HEK293 (cell line): ENCODE data around the gene KCNQ1.

Source experiments
- CTCF ChIA-PET: fragments of 350-600 bp; formaldehyde crosslinking; extraction: SDS; loops from one replicate; lab custom pipeline; 2021; ENCODE audit warnings: antibody characterized with exemption; lab: Yijun Ruan, JAX
- POLR2A ChIA-PET: fragments of 300-600 bp; formaldehyde crosslinking; extraction: SDS; loops from one replicate; lab custom pipeline; 2020; ENCODE audit warnings: antibody characterized with exemption, inconsistent platforms; lab: Yijun Ruan, JAX
- H3K27ac ChIP-seq: fragments of 200-500 bp; sonication (Bioruptor generic); 2 replicates; pipeline ENCODE4 v1.5.1; 2014; ENCODE audit warnings: low read depth, low read length, control low read depth, inconsistent platforms; ENCODE audit errors: extremely low read depth
- H3K36me3 ChIP-seq, 2 experiments: fragments of 200-500 bp in 1 of 2; sonication (Bioruptor generic) in 1 of 2; 1 replicate in 1 of 2; 2 replicates in 1 of 2; pipeline ENCODE4 v1.5.1; 2014 to 2017; ENCODE audit warnings: inconsistent platforms in 2 of 2, low read length in 2 of 2; ENCODE audit not compliant: control insufficient read depth in 2 of 2, insufficient read depth in 1 of 2
- H3K4me1 ChIP-seq: fragments of 200-500 bp; sonication (Bioruptor generic); 2 replicates; pipeline ENCODE4 v1.5.1; 2014; ENCODE audit warnings: mild to moderate bottlenecking, low read length, inconsistent platforms; ENCODE audit not compliant: control insufficient read depth, insufficient read depth
- H3K4me3 ChIP-seq: 2 replicates; pipeline ENCODE4 v1.5.1; 2011; ENCODE audit warnings: low read depth, mild to moderate bottlenecking, control low read depth, low read length, moderate library complexity
- H3K9me3 ChIP-seq: fragments of 200-500 bp; sonication (Bioruptor generic); 2 replicates; pipeline ENCODE4 v1.5.1; 2014; ENCODE audit warnings: low read depth, low read length, inconsistent platforms; ENCODE audit not compliant: control insufficient read depth, insufficient read depth
- FEZF1 ChIP-seq: fragments of 450-650 bp; formaldehyde crosslinking; IDR thresholded peaks from 2 replicates; pipeline ENCODE4 v1.5.1; 2016; ENCODE audit warnings: missing biosample characterization, missing genetic modification characterization
- GLI4 ChIP-seq: fragments of 450-650 bp; formaldehyde crosslinking; IDR thresholded peaks from 2 replicates; pipeline ENCODE4 v1.5.1; 2016; ENCODE audit warnings: missing biosample characterization, missing genetic modification characterization
- HOXA7 ChIP-seq: sonication (generic); formaldehyde crosslinking; IDR thresholded peaks from 2 replicates; pipeline ENCODE4 v1.8.1; 2022; ENCODE audit warnings: missing genetic modification reagents, borderline replicate concordance
- INSM2 ChIP-seq: fragments of 450-650 bp; formaldehyde crosslinking; IDR thresholded peaks from 2 replicates; pipeline ENCODE4 v1.5.1; 2016; ENCODE audit warnings: missing biosample characterization, missing genetic modification characterization
- KLF1 ChIP-seq: fragments of 450-650 bp; formaldehyde crosslinking; IDR thresholded peaks from 2 replicates; pipeline ENCODE4 v1.5.1; 2016; ENCODE audit warnings: missing biosample characterization, missing genetic modification characterization
- KLF7 ChIP-seq: fragments of 450-650 bp; formaldehyde crosslinking; IDR thresholded peaks from 2 replicates; pipeline ENCODE4 v1.5.1; 2016; ENCODE audit warnings: missing biosample characterization, missing genetic modification characterization, borderline replicate concordance
- KLF8 ChIP-seq: fragments of 450-650 bp; formaldehyde crosslinking; IDR thresholded peaks from 2 replicates; pipeline ENCODE4 v1.5.1; 2016; ENCODE audit warnings: missing biosample characterization, missing genetic modification characterization
- OSR2 ChIP-seq: fragments of 450-650 bp; formaldehyde crosslinking; IDR thresholded peaks from 2 replicates; pipeline ENCODE4 v1.5.1; 2016; ENCODE audit warnings: missing biosample characterization, missing genetic modification characterization
- SP2 ChIP-seq: fragments of 450-650 bp; formaldehyde crosslinking; IDR thresholded peaks from 2 replicates; pipeline ENCODE4 v1.5.1; 2016; ENCODE audit warnings: missing biosample characterization, missing genetic modification characterization
- SP7 ChIP-seq: fragments of 450-650 bp; formaldehyde crosslinking; IDR thresholded peaks from 2 replicates; pipeline ENCODE4 v1.5.1; 2016; ENCODE audit warnings: missing biosample characterization, missing genetic modification characterization
- ZNF175 ChIP-seq: fragments of 450-650 bp; formaldehyde crosslinking; IDR thresholded peaks from 2 replicates; pipeline ENCODE4 v1.5.1; 2016; ENCODE audit warnings: missing biosample characterization, missing genetic modification characterization
- ZNF214 ChIP-seq: fragments of 450-650 bp; formaldehyde crosslinking; IDR thresholded peaks from 2 replicates; pipeline ENCODE4 v1.5.1; 2017; ENCODE audit warnings: missing biosample characterization, mild to moderate bottlenecking, missing genetic modification characterization, borderline replicate concordance
- ZNF221 ChIP-seq: fragments of 450-650 bp; formaldehyde crosslinking; IDR thresholded peaks from 2 replicates; pipeline ENCODE4 v1.5.1; 2017; ENCODE audit warnings: missing biosample characterization, missing genetic modification characterization, borderline replicate concordance
- ZNF37A ChIP-seq: fragments of 450-650 bp; IDR thresholded peaks from 2 replicates; pipeline ENCODE4 v1.5.1; 2018; ENCODE audit warnings: missing biosample characterization, missing genetic modification characterization
- ZNF394 ChIP-seq: fragments of 450-650 bp; formaldehyde crosslinking; IDR thresholded peaks from 2 replicates; pipeline ENCODE4 v1.5.1; 2016; ENCODE audit warnings: missing biosample characterization, missing genetic modification characterization, mild to moderate bottlenecking, moderate library complexity, borderline replicate concordance
- ZNF596 ChIP-seq: fragments of 450-650 bp; IDR thresholded peaks from 2 replicates; pipeline ENCODE4 v1.5.0; 2018; ENCODE audit warnings: missing biosample characterization, mild to moderate bottlenecking, missing genetic modification characterization, moderate library complexity
- ZNF658 ChIP-seq: fragments of 450-650 bp; formaldehyde crosslinking; IDR thresholded peaks from 2 replicates; pipeline ENCODE4; 2016; ENCODE audit warnings: missing biosample characterization, missing genetic modification characterization
- ZSCAN16 ChIP-seq: fragments of 450-650 bp; formaldehyde crosslinking; IDR thresholded peaks from 2 replicates; pipeline ENCODE4 v1.5.1; 2016; ENCODE audit warnings: missing biosample characterization, missing genetic modification characterization
- TF ChIP-seq, protein P1 (sequence below): fragments of 450-650 bp; formaldehyde crosslinking; IDR thresholded peaks from 2 replicates; pipeline ENCODE4 v1.5.1; 2016; ENCODE audit warnings: missing biosample characterization, missing genetic modification characterization
- TF ChIP-seq, protein P2 (sequence below): fragments of 450-650 bp; formaldehyde crosslinking; IDR thresholded peaks from 2 replicates; pipeline ENCODE4 v1.5.1; 2016; ENCODE audit warnings: missing biosample characterization, missing genetic modification characterization
- TF ChIP-seq, protein P3 (sequence below): fragments of 450-650 bp; formaldehyde crosslinking; IDR thresholded peaks from 2 replicates; pipeline ENCODE4 v1.5.1; 2016; ENCODE audit warnings: missing biosample characterization, missing genetic modification characterization

Gene KCNQ1

DNA sequence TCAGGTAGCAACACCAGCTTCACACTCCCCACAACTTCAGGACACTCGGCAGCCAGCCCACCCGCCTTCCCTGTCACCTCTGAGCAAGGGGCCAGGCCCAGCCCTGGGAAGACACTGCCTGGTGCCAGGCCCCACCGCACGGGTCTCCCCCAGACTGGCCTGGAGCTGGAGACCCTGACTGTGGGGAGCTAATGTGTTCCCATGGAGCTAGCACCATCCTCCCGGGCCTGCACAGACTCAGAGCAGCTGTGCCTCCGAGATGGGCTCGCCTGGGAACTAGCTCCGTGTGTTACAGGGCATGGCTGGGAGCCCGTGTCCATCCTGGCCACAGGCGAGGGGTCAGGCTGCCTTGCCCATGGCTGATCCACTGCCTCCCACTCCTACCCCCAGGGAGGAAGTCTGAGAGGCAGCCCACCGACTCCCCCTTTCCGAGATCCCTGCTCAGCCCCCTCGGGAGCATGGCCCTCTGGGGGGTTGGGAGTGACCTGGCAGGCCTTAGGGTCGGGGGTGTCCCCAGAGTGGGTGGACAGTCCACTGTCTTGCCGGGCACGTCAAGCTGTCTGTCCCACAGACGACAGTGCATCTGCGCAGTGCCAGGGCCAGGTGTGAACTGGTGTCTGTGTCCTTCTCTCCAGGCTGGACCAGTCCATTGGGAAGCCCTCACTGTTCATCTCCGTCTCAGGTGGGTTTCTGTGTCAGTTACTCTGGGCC is 331.7 kb downstream of the KCNQ1 start:
- H3K4me3 ChIP-seq = no peak overlapping the region
- POLR2A ChIA-PET = no interaction called here
- H3K27ac ChIP-seq = no peak overlapping the region
- no peaks in the 10 kb centered on the region for H3K36me3 ChIP-seq
- no peaks in the 10 kb centered on the region for H3K9me3 ChIP-seq
- H3K4me1 ChIP-seq = no peaks in the 10 kb centered on the region
- TF ChIP-seq ZNF175 (tag by site-specific recombination) (no peak), INSM2 (tag by site-specific recombination) (no peak), GLI4 (tag by site-specific recombination) (no peak), ZSCAN16 (tag by site-specific recombination) (no peak), SP2 (tag by site-specific recombination) (no peak), HOXA7 (CRISPR knock-in tag) (no peak), FEZF1 (tag by site-specific recombination) (no peak), ZNF221 (tag by site-specific recombination) (no peak), ZNF37A (no peak), KLF7 (tag by site-specific recombination) (no peak), ZNF394 (no peak), ZNF214 (tag by site-specific recombination) (no peak), SP7 (tag by site-specific recombination) (no peak)
- TF ChIP-seq, protein P1, sequence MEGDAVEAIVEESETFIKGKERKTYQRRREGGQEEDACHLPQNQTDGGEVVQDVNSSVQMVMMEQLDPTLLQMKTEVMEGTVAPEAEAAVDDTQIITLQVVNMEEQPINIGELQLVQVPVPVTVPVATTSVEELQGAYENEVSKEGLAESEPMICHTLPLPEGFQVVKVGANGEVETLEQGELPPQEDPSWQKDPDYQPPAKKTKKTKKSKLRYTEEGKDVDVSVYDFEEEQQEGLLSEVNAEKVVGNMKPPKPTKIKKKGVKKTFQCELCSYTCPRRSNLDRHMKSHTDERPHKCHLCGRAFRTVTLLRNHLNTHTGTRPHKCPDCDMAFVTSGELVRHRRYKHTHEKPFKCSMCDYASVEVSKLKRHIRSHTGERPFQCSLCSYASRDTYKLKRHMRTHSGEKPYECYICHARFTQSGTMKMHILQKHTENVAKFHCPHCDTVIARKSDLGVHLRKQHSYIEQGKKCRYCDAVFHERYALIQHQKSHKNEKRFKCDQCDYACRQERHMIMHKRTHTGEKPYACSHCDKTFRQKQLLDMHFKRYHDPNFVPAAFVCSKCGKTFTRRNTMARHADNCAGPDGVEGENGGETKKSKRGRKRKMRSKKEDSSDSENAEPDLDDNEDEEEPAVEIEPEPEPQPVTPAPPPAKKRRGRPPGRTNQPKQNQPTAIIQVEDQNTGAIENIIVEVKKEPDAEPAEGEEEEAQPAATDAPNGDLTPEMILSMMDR (tag by site-specific recombination) = no peak
- TF ChIP-seq, protein P2, sequence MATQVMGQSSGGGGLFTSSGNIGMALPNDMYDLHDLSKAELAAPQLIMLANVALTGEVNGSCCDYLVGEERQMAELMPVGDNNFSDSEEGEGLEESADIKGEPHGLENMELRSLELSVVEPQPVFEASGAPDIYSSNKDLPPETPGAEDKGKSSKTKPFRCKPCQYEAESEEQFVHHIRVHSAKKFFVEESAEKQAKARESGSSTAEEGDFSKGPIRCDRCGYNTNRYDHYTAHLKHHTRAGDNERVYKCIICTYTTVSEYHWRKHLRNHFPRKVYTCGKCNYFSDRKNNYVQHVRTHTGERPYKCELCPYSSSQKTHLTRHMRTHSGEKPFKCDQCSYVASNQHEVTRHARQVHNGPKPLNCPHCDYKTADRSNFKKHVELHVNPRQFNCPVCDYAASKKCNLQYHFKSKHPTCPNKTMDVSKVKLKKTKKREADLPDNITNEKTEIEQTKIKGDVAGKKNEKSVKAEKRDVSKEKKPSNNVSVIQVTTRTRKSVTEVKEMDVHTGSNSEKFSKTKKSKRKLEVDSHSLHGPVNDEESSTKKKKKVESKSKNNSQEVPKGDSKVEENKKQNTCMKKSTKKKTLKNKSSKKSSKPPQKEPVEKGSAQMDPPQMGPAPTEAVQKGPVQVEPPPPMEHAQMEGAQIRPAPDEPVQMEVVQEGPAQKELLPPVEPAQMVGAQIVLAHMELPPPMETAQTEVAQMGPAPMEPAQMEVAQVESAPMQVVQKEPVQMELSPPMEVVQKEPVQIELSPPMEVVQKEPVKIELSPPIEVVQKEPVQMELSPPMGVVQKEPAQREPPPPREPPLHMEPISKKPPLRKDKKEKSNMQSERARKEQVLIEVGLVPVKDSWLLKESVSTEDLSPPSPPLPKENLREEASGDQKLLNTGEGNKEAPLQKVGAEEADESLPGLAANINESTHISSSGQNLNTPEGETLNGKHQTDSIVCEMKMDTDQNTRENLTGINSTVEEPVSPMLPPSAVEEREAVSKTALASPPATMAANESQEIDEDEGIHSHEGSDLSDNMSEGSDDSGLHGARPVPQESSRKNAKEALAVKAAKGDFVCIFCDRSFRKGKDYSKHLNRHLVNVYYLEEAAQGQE (tag by site-specific recombination) = no peak
- TF ChIP-seq, protein P3, sequence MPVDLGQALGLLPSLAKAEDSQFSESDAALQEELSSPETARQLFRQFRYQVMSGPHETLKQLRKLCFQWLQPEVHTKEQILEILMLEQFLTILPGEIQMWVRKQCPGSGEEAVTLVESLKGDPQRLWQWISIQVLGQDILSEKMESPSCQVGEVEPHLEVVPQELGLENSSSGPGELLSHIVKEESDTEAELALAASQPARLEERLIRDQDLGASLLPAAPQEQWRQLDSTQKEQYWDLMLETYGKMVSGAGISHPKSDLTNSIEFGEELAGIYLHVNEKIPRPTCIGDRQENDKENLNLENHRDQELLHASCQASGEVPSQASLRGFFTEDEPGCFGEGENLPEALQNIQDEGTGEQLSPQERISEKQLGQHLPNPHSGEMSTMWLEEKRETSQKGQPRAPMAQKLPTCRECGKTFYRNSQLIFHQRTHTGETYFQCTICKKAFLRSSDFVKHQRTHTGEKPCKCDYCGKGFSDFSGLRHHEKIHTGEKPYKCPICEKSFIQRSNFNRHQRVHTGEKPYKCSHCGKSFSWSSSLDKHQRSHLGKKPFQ (tag by site-specific recombination) = no peak
- CTCF ChIA-PET = no interaction called here

- no peak overlapping the region for H3K27ac ChIP-seq
- TF ChIP-seq ZNF596 (no peak), KLF1 (tag by site-specific recombination) (peak; percentile 47), KLF8 (no peak), ZNF658 (tag by site-specific recombination) (no peak), OSR2 (tag by site-specific recombination) (no peak)
- H3K4me3 ChIP-seq = no peak overlapping the region
- ChIA-PET CTCF (no interaction called here), POLR2A (no interaction called here)
- H3K4me1 ChIP-seq = no peaks in the 10 kb centered on the region
- no peaks in the 10 kb centered on the region for H3K9me3 ChIP-seq
- no peaks in the 10 kb centered on the region for H3K36me3 ChIP-seq
These were observed 332.6 kb downstream of the KCNQ1 start for GRCh38 chr11:2777386-2777785.
